ENCODE measurements around the gene RILPL2. TPM values are rescaled to one million over a fixed set of nuclear protein-coding genes. Genes with fewer than 3 reads are reported as not detected.
A peak's percentile ranks its signal among the peaks of the same experiment; 100 is the strongest.

The RILPL2 gene
- total RNA-seq, 1 donor from 2014 or later: 2.8 TPM

- Mint-ChIP-seq H3K27me3 (ENCODE audit: unreplicated experiment) (no peaks in the 10 kb centered on the region), H3K27ac (ENCODE audit: unreplicated experiment) (no peak overlapping the region), H3K36me3 (ENCODE audit: low read depth, unreplicated experiment) (peaks cover 22% of the 10 kb centered on the region), H3K4me3 (ENCODE audit: unreplicated experiment) (no peak overlapping the region), H3K4me1 (ENCODE audit: unreplicated experiment) (no peaks in the 10 kb centered on the region), H3K9me3 (ENCODE audit: unreplicated experiment) (no peaks in the 10 kb centered on the region)
- DNase-seq (ENCODE audit: low spot score): no peak
- TF ChIP-seq CTCF (IDR thresholded peaks at IDR 0.05; ENCODE audit: unreplicated experiment): no peak
These were observed 31.9 kb downstream of the RILPL2 start for GRCh38 chr12:123404581-123404980.

- no peak overlapping the region for H3K4me3 Mint-ChIP-seq (ENCODE audit: unreplicated experiment)
- no peak for DNase-seq (ENCODE audit: low spot score)
- TF ChIP-seq CTCF (IDR thresholded peaks at IDR 0.05; ENCODE audit: unreplicated experiment): no peak
- H3K27ac Mint-ChIP-seq (ENCODE audit: unreplicated experiment): no peak overlapping the region
- H3K9me3 Mint-ChIP-seq (ENCODE audit: unreplicated experiment): no peaks in the 10 kb centered on the region
- peaks cover 1% of the 10 kb centered on the region for H3K27me3 Mint-ChIP-seq (ENCODE audit: unreplicated experiment)
- H3K36me3 Mint-ChIP-seq (ENCODE audit: low read depth, unreplicated experiment): peaks cover 27% of the 10 kb centered on the region
- H3K4me1 Mint-ChIP-seq (ENCODE audit: unreplicated experiment): no peaks in the 10 kb centered on the region
These were observed 34.5 kb downstream of the RILPL2 start for GRCh38 chr12:123401753-123402683.

GRCh38 chr12:123399255-123399617, 37.2 kb downstream of the RILPL2 start:
- no peak for DNase-seq (ENCODE audit: low spot score)
- H3K27ac Mint-ChIP-seq (ENCODE audit: unreplicated experiment): no peak overlapping the region
- H3K4me1 Mint-ChIP-seq (ENCODE audit: unreplicated experiment): no peaks in the 10 kb centered on the region
- peaks cover 5% of the 10 kb centered on the region for H3K27me3 Mint-ChIP-seq (ENCODE audit: unreplicated experiment)
- TF ChIP-seq CTCF (IDR thresholded peaks at IDR 0.05; ENCODE audit: unreplicated experiment): no peak
- no peaks in the 10 kb centered on the region for H3K9me3 Mint-ChIP-seq (ENCODE audit: unreplicated experiment)
- peak overlapping the region; percentile 59 for H3K4me3 Mint-ChIP-seq (ENCODE audit: unreplicated experiment)
- peaks cover 42% of the 10 kb centered on the region for H3K36me3 Mint-ChIP-seq (ENCODE audit: low read depth, unreplicated experiment)

- no peaks in the 10 kb centered on the region for H3K4me1 Mint-ChIP-seq (ENCODE audit: unreplicated experiment)
- H3K4me3 Mint-ChIP-seq (ENCODE audit: unreplicated experiment): no peak overlapping the region
- H3K9me3 Mint-ChIP-seq (ENCODE audit: unreplicated experiment): no peaks in the 10 kb centered on the region
- peaks cover 36% of the 10 kb centered on the region for H3K36me3 Mint-ChIP-seq (ENCODE audit: low read depth, unreplicated experiment)
- H3K27me3 Mint-ChIP-seq (ENCODE audit: unreplicated experiment): peaks cover 5% of the 10 kb centered on the region
- no peak for TF ChIP-seq CTCF (IDR thresholded peaks at IDR 0.05; ENCODE audit: unreplicated experiment)
- no peak for DNase-seq (ENCODE audit: low spot score)
- H3K27ac Mint-ChIP-seq (ENCODE audit: unreplicated experiment): no peak overlapping the region
These were observed 37.8 kb downstream of the RILPL2 start for GRCh38 chr12:123398550-123399254.

GRCh38 chr12:123398177-123398549, 38.3 kb downstream of the RILPL2 start:
- no peaks in the 10 kb centered on the region for H3K4me1 Mint-ChIP-seq (ENCODE audit: unreplicated experiment)
- H3K4me3 Mint-ChIP-seq (ENCODE audit: unreplicated experiment): no peak overlapping the region
- no peak for TF ChIP-seq CTCF (IDR thresholded peaks at IDR 0.05; ENCODE audit: unreplicated experiment)

More at GRCh38 chr12:123398177-123398549, 38.3 kb downstream of the RILPL2 start:
- no peak for DNase-seq (ENCODE audit: low spot score)
- Mint-ChIP-seq H3K27ac (ENCODE audit: unreplicated experiment) (no peak overlapping the region), H3K27me3 (ENCODE audit: unreplicated experiment) (peaks cover 5% of the 10 kb centered on the region), H3K9me3 (ENCODE audit: unreplicated experiment) (no peaks in the 10 kb centered on the region), H3K36me3 (ENCODE audit: low read depth, unreplicated experiment) (peaks cover 31% of the 10 kb centered on the region)

Data from endothelial cell (in vitro differentiated cells).